Nephron progenitor cell (in vitro differentiated cells): ENCODE measurements around the gene ITPK1.

Experiments
- DNase-seq: peaks from one replicate; pipeline ENCODE4 v3.0.0; 2021
- H3K27ac Mint-ChIP-seq: 2 replicates; pipeline ENCODE4 v1.8.0; 2021; ENCODE audit warnings: mild to moderate bottlenecking, moderate library complexity, mixed read lengths
- H3K27me3 Mint-ChIP-seq: 2 replicates; pipeline ENCODE4 v1.8.0; 2021; ENCODE audit warnings: mild to moderate bottlenecking, low read depth, mixed read lengths; ENCODE audit not compliant: poor library complexity
- H3K36me3 Mint-ChIP-seq: 2 replicates; pipeline ENCODE4 v1.8.0; 2021; ENCODE audit warnings: low read depth, mixed read lengths
- H3K4me1 Mint-ChIP-seq: 2 replicates; pipeline ENCODE4 v1.8.0; 2021; ENCODE audit warnings: mixed read lengths
- H3K4me3 Mint-ChIP-seq: 2 replicates; pipeline ENCODE4 v1.8.0; 2021; ENCODE audit warnings: mild to moderate bottlenecking, moderate library complexity, mixed read lengths
- H3K9me3 Mint-ChIP-seq: 2 replicates; pipeline ENCODE4 v1.8.0; 2021; ENCODE audit warnings: mild to moderate bottlenecking, moderate library complexity, mixed read lengths
- TF ChIP-seq, protein P1 (sequence below): fragments of 200-600 bp; sonication (generic); IDR thresholded peaks from 2 replicates; pipeline ENCODE4 v1.5.0; 2021; ENCODE audit warnings: antibody characterized with exemption

The ITPK1 gene

DNA sequence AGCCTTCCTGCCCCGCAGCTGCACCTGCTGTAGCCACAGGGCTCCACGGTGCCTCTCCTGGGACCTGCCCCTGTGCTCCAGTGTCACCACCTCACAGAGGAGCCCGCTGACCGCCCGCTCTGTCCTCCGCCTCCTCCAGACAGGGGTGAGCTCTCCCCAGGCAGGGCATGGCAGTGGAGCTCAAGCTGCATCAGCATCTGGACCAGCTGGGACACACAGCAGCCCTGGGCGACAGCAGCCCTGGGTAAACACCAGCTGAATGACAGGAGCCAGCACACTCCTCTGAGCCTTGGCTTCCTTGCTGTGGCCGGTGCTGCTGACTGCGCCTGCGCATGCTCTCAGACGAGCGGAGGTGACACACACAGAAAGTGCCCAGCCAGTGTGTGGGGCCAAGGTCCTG lies 170.7 kb downstream of the ITPK1 start:
- no peak overlapping the region for H3K4me3 Mint-ChIP-seq
- H3K36me3 Mint-ChIP-seq: no peaks in the 10 kb centered on the region
- TF ChIP-seq, protein P1, sequence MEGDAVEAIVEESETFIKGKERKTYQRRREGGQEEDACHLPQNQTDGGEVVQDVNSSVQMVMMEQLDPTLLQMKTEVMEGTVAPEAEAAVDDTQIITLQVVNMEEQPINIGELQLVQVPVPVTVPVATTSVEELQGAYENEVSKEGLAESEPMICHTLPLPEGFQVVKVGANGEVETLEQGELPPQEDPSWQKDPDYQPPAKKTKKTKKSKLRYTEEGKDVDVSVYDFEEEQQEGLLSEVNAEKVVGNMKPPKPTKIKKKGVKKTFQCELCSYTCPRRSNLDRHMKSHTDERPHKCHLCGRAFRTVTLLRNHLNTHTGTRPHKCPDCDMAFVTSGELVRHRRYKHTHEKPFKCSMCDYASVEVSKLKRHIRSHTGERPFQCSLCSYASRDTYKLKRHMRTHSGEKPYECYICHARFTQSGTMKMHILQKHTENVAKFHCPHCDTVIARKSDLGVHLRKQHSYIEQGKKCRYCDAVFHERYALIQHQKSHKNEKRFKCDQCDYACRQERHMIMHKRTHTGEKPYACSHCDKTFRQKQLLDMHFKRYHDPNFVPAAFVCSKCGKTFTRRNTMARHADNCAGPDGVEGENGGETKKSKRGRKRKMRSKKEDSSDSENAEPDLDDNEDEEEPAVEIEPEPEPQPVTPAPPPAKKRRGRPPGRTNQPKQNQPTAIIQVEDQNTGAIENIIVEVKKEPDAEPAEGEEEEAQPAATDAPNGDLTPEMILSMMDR: no peak
- no peaks in the 10 kb centered on the region for H3K4me1 Mint-ChIP-seq
- no peak for DNase-seq
- no peaks in the 10 kb centered on the region for H3K9me3 Mint-ChIP-seq
- H3K27me3 Mint-ChIP-seq: no peaks in the 10 kb centered on the region
- no peak overlapping the region for H3K27ac Mint-ChIP-seq

DNA sequence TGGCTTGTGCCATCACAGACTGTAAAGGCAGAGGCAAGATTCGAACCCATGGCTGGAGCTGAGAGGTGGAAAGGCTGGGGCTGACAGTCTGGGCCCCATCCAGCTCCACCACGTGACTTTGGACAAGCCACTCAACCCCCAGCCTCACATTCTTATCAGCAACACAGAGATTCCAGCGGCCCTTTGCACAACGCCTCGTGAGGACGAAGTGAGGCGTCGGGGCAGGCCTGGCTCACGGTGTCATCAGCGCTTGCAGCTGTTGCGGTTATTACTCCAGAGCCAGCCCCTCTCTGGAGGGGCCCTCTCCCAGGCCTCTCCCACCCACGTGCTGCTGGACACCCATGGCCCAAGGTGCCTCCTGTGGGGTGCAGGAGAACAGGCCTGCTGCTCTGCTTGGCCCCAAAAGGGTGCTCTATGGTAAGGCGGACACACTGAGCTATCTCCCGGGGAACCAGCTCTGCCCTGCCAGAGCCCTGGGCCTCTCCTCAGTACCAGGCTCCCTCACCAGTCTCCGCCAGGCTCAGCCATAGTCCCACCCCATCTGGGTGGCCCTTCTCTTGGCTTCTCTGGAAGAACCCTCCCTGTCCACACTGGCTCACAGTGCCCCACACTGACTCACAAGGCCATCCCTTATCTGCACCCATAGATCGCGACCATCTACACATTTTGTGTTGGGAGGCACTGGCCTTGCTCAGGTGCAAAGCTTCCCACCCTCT lies 171.7 kb downstream of the ITPK1 start:
- Mint-ChIP-seq H3K36me3 (no peaks in the 10 kb centered on the region), H3K4me1 (no peaks in the 10 kb centered on the region), H3K27me3 (peaks cover 3% of the 10 kb centered on the region), H3K27ac (no peak overlapping the region), H3K9me3 (no peaks in the 10 kb centered on the region), H3K4me3 (no peak overlapping the region)
- TF ChIP-seq, protein P1: no peak
- DNase-seq: no peak

DNA sequence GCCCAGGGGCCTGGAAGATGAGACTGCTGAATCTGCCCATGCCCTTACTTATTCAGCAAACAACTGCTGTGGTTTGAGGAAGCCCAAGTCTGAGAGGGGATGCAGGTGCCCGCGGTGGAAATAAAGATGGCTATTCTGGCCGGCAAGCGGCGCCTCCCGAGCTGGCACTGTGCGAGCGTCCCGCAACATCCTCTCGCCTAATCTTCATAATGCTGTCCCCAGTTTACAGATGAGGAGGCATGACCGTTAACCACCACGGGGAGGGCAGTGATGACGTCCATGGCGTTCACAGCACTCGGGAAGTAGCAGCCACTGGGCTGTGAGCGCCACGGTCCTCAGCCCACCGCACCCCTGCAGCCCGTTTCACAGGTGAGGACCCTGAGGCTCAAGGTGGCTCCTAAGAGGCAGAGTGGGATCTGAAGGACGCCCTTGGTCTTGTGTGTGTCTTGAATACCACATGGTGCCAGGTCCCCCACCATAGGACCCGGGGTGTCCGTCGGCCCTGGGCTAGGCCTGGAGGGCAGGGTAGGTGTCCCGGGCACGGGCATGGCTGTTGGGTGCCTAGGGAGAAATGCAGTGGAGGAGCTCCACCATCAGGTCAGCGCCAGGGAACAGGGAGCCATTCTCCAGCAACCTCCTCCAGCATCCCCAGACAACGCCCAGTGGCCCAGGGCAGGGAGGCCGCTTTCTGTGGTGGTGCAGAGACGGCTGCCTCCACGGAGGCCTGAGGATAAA lies 172.6 kb downstream of the ITPK1 start:
- Mint-ChIP-seq H3K27ac (no peak overlapping the region), H3K4me3 (no peak overlapping the region), H3K4me1 (no peaks in the 10 kb centered on the region), H3K36me3 (no peaks in the 10 kb centered on the region), H3K27me3 (peaks cover 3% of the 10 kb centered on the region), H3K9me3 (no peaks in the 10 kb centered on the region)
- TF ChIP-seq, protein P1: no peak
- no peak for DNase-seq

DNA sequence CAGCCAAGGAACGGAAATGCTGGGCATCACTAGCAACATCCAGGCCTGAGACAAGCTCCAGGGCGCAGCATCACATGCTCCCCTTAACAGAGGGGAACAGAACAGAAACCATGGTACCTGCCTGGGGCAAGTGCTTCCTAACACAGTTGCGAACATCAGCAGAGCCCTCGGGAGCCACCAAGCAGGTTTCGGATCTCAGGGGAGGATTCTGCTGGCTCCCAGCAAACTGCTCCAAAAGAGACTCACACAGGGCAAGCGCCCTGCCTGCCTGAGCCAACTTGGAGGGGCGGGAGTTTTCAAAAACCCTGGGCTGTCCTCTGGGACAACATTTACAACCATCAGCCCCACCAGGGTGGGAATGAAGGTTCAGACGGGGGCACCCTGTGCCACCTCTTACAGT lies 173.1 kb downstream of the ITPK1 start:
- DNase-seq: no peak
- H3K27ac Mint-ChIP-seq: no peak overlapping the region

DNA sequence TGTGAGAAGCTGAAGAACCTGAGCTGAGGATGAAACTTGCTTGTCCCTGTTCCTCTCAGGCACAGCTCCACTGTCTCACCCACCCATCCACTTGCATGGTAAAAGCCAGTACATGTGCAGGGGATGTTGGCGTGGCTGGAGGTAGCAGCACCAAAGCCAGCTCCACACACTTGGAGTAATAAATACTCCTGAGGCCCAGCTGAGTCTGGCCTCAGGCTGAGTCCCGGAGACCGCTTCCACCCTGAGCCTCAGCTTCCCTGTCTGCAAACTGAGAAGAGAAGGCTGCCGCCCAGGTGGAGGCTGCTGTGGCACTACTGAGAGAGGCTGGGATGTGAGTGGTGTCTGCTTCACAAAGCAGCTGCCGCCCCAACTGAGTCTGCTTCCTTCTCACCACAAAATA lies 173.6 kb downstream of the ITPK1 start:
- no peaks in the 10 kb centered on the region for H3K4me1 Mint-ChIP-seq
- no peaks in the 10 kb centered on the region for H3K36me3 Mint-ChIP-seq
- TF ChIP-seq, protein P1: no peak
- H3K27ac Mint-ChIP-seq: no peak overlapping the region
- H3K4me3 Mint-ChIP-seq: no peak overlapping the region
- no peak for DNase-seq
- H3K27me3 Mint-ChIP-seq: peaks cover 5% of the 10 kb centered on the region
- H3K9me3 Mint-ChIP-seq: no peaks in the 10 kb centered on the region

More for the DNA sequence above, 173.1 kb downstream of the ITPK1 start:
- no peaks in the 10 kb centered on the region for H3K4me1 Mint-ChIP-seq
- H3K9me3 Mint-ChIP-seq: no peaks in the 10 kb centered on the region
- H3K36me3 Mint-ChIP-seq: no peaks in the 10 kb centered on the region
- peaks cover 4% of the 10 kb centered on the region for H3K27me3 Mint-ChIP-seq
- H3K4me3 Mint-ChIP-seq: no peak overlapping the region
- TF ChIP-seq, protein P1: no peak

DNA sequence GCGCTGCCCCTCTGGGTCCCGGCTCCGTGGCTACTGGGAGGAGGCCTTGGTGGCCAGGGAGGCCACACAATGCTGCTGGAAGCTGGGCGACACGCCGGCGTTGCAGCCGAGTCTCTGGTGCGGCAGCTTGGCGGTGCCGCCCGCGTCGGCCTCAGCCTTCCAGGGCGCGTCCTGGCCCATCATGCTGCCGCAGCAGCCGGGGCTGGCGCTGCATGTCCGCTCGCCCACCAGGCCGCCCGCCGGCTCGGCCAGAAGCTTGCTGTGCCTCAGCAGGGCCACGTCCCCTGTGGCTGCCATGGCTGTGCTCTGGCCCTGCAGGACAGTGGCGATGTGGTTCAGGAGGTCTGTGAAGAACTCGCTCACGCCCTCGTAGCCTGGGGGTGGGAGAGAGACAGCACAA lies 174.2 kb downstream of the ITPK1 start:
- Mint-ChIP-seq H3K4me1 (no peaks in the 10 kb centered on the region), H3K27me3 (peaks cover 5% of the 10 kb centered on the region), H3K27ac (no peak overlapping the region), H3K9me3 (no peaks in the 10 kb centered on the region), H3K36me3 (no peaks in the 10 kb centered on the region), H3K4me3 (no peak overlapping the region)
- no peak for DNase-seq
- TF ChIP-seq, protein P1: no peak
